GM18511 (cell line): Measurements from ENCODE around the gene DAAM2.

ENCODE experiments used
- ATAC-seq: cut with Tn5 transposase; IDR thresholded peaks from one replicate; pipeline ENCODE4 v1.9.1; 2021; ENCODE audit warnings: mild to moderate bottlenecking, moderate library complexity; ENCODE audit not compliant: unreplicated experiment

DAAM2 gene

GRCh38 chr6:39881851-39882530 is 89.8 kb downstream of the DAAM2 start:
- ATAC-seq = no peak

- ATAC-seq = no peak
Measured at GRCh38 chr6:39882531-39882899, 90.3 kb downstream of the DAAM2 start.

DNA sequence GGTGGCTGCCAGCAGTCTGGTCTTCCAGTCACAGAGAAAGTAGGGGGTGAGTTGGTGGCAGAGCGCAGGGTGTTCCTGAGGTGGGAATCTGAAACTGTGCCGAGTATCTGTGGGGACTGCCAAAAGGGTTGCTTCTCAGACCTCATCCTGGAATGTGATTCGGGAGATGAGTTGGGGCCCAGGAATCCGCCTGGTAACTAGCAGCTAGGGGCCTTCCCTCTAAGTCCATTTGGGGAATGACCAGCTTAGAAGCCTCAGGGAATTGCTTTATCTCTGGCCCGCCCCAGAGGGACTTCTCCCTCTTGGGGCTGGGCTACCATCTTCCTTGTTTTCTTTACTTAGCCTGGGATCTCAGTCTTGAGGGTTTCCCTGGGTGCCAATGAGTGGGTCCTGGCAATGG is 92.5 kb downstream of the DAAM2 start:
- ATAC-seq = no peak

- ATAC-seq = no peak
Measured at GRCh38 chr6:39885691-39886090, 93.5 kb downstream of the DAAM2 start.

DNA sequence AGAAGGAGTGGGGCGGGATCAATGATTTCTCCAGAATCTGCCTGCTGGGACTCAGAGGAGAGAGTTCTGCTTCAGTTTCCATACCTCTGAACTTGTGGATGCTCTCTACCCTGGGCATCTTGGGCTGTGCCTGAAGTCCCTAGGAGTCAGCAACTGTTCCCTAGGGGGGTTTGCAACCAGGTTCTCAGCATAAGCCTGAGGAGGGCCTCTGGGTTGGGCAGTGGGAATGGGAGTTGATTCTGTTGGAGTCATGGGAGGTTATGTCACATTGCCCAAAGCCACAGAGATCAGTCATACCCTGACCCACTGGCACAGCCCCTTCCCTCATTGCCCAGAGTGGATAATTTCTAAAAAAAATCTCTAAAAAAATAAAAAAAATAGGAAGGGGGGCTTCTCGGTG is 94.7 kb downstream of the DAAM2 start:
- ATAC-seq = no peak

DNA sequence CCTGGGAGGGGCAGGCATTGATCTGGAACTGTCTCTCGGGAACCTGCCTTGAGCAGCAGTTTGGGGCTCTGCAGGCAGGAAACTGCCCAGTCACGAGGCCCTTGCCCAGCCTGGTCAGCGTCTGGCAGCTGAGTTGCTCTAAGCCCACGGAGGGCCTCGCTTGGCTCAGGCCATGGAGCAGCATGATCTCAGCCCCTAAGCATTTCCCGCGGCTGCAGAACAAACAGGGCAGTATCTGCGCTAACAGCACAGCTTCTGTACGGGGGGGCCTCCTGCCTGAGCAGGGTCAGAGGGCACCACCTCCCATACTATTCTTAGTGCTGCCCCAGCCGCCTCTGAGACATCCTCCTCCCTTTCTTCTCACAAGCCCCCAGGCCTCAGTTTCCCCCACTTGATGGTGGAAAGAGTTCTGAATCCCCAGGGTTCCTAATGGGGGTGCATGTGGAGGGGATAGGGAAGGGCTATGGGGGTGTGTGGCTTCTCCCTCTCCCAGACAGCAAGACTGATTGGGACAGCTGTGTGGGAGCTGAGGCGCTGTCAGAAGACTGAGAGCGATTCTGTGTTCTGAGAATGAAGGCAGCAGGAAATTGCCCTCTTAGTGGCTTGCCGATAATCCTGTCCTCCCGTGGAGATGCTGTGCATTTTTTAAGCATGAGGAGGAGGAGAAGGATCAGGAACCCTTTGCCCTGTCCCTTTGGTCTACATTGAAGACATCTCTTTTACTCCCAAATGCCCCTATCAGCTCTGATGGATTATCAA is 95.7 kb downstream of the DAAM2 start:
- ATAC-seq = no peak

- ATAC-seq = no peak
Measured at GRCh38 chr6:39889229-39889628, 97.1 kb downstream of the DAAM2 start.

DNA sequence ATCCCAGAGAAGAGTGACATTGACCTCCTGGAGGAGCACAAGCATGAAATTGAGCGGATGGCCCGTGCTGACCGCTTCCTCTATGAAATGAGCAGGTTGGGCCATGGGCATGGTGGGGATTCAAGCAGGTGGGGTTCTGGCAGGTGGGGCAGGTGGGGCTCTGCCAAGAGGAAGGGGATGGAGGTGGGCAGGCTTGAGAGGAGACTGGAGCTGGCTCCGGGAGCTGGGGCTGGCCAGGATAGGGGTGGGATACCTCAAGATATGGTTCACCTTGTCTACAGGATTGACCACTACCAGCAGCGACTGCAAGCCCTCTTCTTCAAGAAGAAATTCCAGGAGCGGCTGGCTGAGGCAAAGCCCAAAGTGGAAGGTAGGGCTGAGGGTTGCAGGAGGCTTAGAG is 99.2 kb downstream of the DAAM2 start:
- no peak for ATAC-seq

- no peak for ATAC-seq
Measured at GRCh38 chr6:39891976-39892375, 99.8 kb downstream of the DAAM2 start.

GRCh38 chr6:39892490-39893129 is 100.4 kb downstream of the DAAM2 start:
- ATAC-seq = no peak

DNA sequence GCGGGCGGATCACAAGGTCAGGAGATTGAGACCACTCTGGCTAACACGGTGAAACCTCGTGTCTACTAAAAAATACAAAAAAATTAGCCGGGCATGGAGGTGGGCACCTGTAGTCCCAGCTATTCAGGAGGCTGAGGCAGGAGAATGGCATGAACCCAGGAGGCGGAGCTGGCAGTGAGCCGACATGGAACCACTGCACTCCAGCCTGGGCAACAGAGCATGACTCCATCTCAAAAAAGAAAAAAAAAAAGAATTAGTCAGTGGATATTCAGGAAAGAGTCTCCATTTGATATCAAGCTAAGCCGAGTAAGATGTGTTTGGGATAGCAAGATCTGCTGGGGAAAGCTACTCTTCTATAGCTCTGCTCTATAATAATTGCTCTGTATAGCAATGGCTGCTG is 101.1 kb downstream of the DAAM2 start:
- ATAC-seq = no peak

DNA sequence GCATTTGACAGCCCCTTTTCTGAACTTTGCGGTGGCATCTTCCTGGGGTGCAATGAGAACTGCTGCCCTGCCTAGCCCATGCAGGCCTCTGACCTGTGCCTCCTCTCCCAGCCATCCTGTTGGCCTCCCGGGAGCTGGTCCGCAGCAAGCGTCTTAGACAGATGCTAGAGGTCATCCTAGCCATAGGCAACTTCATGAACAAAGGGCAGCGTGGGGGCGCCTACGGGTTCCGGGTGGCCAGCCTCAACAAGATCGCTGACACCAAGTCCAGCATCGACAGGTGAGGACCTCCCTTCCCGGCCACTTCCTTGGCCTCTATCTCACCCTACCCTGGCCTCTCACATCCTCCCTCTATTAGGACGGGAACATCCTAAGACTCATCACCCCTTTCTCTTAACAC is 104.5 kb downstream of the DAAM2 start:
- no peak for ATAC-seq

DNA sequence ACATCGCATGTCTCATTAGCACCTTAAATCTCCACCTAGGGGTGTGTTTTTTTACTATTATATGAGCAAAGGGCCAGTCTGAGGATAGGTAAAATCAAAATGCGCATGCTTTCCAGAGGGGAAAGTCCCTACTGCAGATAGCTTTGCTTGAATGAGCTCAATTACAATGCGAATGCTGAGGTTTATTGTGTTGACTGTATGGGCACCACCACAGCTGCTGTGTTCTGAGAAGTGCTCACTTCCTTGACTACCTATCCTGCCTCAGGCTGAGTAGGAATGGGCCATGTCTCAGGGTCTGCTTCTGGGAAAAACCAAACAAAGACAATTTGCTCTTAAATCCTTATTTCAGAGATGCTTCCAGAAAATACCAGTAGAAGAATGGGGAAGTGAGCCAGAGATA is 105.5 kb downstream of the DAAM2 start:
- no peak for ATAC-seq

DNA sequence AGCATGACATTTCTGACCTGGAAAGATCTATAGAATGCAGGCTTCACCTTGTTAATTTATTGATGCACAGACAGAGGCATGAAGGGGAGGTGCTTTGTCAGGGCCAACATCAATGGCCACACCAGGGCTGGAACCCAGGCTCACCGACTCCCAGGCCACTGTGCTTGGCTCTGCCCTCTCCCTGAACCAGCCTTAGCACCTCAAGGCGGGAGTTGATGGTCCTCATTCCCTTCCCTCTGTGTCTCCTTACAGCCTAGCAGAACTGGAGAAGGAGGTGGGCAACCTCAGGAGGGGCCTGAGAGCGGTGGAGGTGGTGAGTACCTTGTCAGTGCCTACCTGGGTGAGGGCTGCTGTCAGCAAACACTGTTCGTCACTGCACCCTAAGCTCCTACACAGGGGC is 106.4 kb downstream of the DAAM2 start:
- no peak for ATAC-seq

- no peak for ATAC-seq
Measured at GRCh38 chr6:39899554-39900295, 107.5 kb downstream of the DAAM2 start.

- ATAC-seq = no peak
Measured at GRCh38 chr6:39901116-39901655, 109.0 kb downstream of the DAAM2 start.

DNA sequence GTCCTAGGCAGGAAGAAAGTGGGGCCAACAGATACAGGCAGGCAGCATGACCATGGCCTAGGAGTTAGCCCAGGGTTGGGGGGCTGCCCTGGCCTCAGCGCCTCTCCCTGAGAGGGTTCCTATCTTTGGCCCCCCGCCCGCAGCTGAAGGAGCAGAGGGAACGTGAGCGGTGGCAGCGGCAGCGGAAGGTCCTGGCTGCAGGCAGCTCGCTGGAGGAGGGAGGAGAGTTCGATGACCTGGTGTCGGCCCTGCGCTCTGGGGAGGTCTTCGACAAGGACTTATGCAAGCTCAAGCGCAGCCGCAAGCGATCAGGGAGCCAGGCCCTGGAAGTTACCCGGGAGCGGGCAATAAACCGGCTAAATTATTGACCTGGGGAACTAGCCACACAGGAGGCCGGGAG is 109.5 kb downstream of the DAAM2 start:
- ATAC-seq = no peak

- ATAC-seq = no peak
Measured at GRCh38 chr6:39902136-39902535, 110.0 kb downstream of the DAAM2 start.

GRCh38 chr6:39902786-39903465 is 110.8 kb downstream of the DAAM2 start:
- ATAC-seq = no peak

DNA sequence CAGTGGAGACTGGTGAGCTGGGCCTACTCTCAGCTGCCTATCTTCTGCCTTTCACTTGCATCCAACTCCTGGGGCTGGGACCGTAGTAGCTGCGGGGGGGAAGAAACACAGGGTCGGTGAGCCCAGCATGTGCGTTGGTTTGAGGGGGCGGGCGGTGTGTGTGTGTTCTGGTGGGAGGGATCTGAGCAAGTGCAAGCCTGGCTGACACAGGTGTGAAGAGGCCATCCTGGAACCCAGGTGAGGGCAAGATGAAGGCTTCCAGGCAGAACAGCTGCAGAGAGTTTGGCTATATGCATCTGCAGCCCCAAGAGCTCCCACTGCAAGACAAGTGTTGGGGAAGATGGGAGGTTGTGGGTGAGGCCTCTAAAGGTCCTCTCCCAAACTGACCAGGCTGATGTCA is 111.5 kb downstream of the DAAM2 start:
- no peak for ATAC-seq
